GM21381 (cell line): Measurements from ENCODE around the gene SHISA6.

Experiments
- ATAC-seq: cut with Tn5 transposase; IDR thresholded peaks from one replicate; pipeline ENCODE4 v1.9.1; 2021; ENCODE audit warnings: mild to moderate bottlenecking, moderate library complexity; ENCODE audit not compliant: unreplicated experiment

SHISA6 gene

GRCh38 chr17:11430751-11431150, 189.7 kb downstream of the SHISA6 start:
- no peak for ATAC-seq

GRCh38 chr17:11438673-11439072, 197.7 kb downstream of the SHISA6 start:
- no peak for ATAC-seq

GRCh38 chr17:11441004-11441403, 200.0 kb downstream of the SHISA6 start:
- no peak for ATAC-seq

- ATAC-seq, result no peak
Observed at GRCh38 chr17:11446316-11446715, 205.3 kb downstream of the SHISA6 start.

GRCh38 chr17:11454096-11454495, 213.1 kb downstream of the SHISA6 start:
- ATAC-seq, result no peak

- no peak for ATAC-seq
Observed at GRCh38 chr17:11458279-11458678, 217.3 kb downstream of the SHISA6 start.

- no peak for ATAC-seq
Observed at GRCh38 chr17:11459861-11460331, 218.9 kb downstream of the SHISA6 start.

GRCh38 chr17:11461993-11462548, 221.1 kb downstream of the SHISA6 start:
- no peak for ATAC-seq

GRCh38 chr17:11467639-11468038, 226.6 kb downstream of the SHISA6 start:
- no peak for ATAC-seq

GRCh38 chr17:11485336-11486100, 244.5 kb downstream of the SHISA6 start:
- ATAC-seq, result no peak

- ATAC-seq, result no peak
Observed at GRCh38 chr17:11486101-11486867, 245.3 kb downstream of the SHISA6 start.

- no peak for ATAC-seq
Observed at GRCh38 chr17:11486868-11487310, 245.9 kb downstream of the SHISA6 start.

GRCh38 chr17:11487469-11487868, 246.5 kb downstream of the SHISA6 start:
- no peak for ATAC-seq

- ATAC-seq, result no peak
Observed at GRCh38 chr17:11488407-11488806, 247.4 kb downstream of the SHISA6 start.

GRCh38 chr17:11490171-11490755, 249.2 kb downstream of the SHISA6 start:
- no peak for ATAC-seq

- ATAC-seq, result no peak
Observed at GRCh38 chr17:11492511-11492910, 251.5 kb downstream of the SHISA6 start.

- no peak for ATAC-seq
Observed at GRCh38 chr17:11493936-11494335, 252.9 kb downstream of the SHISA6 start.

- no peak for ATAC-seq
Observed at GRCh38 chr17:11495613-11496012, 254.6 kb downstream of the SHISA6 start.

- no peak for ATAC-seq
Observed at GRCh38 chr17:11499881-11500280, 258.9 kb downstream of the SHISA6 start.

- no peak for ATAC-seq
Observed at GRCh38 chr17:11503308-11504035, 262.5 kb downstream of the SHISA6 start.

- ATAC-seq, result no peak
Observed at GRCh38 chr17:11506635-11507034, 265.6 kb downstream of the SHISA6 start.
